HS-5 (cell line): ENCODE measurements around the gene TSHZ3.

Experiments used
- DNase-seq: peaks from one replicate; pipeline ENCODE4 v3.0.0-alpha.2; 2012; ENCODE audit warnings: low read depth

TSHZ3 gene

GRCh38 chr19:31263328-31263727 is 85.9 kb downstream of the TSHZ3 start:
- DNase-seq: no peak

- no peak for DNase-seq
These were observed 86.5 kb downstream of the TSHZ3 start for GRCh38 chr19:31262725-31263191.

- no peak for DNase-seq
These were observed 87.5 kb downstream of the TSHZ3 start for GRCh38 chr19:31261603-31262212.

GRCh38 chr19:31261019-31261602 is 88.1 kb downstream of the TSHZ3 start:
- DNase-seq: no peak

- DNase-seq: no peak
These were observed 88.9 kb downstream of the TSHZ3 start for GRCh38 chr19:31260171-31260933.

GRCh38 chr19:31258211-31259052 is 90.8 kb downstream of the TSHZ3 start:
- no peak for DNase-seq

- no peak for DNase-seq
These were observed 91.7 kb downstream of the TSHZ3 start for GRCh38 chr19:31257426-31258130.

GRCh38 chr19:31257025-31257424 is 92.2 kb downstream of the TSHZ3 start:
- DNase-seq: no peak

GRCh38 chr19:31256593-31256960 is 92.7 kb downstream of the TSHZ3 start:
- no peak for DNase-seq

GRCh38 chr19:31255831-31256592 is 93.2 kb downstream of the TSHZ3 start:
- DNase-seq: no peak

GRCh38 chr19:31255174-31255799 is 93.9 kb downstream of the TSHZ3 start:
- DNase-seq: no peak

- no peak for DNase-seq
These were observed 94.6 kb downstream of the TSHZ3 start for GRCh38 chr19:31254611-31255010.

GRCh38 chr19:31254180-31254551 is 95.1 kb downstream of the TSHZ3 start:
- no peak for DNase-seq

- no peak for DNase-seq
These were observed 95.6 kb downstream of the TSHZ3 start for GRCh38 chr19:31253526-31254179.

- no peak for DNase-seq
These were observed 96.8 kb downstream of the TSHZ3 start for GRCh38 chr19:31252441-31252840.

GRCh38 chr19:31249217-31249616 is 100.0 kb downstream of the TSHZ3 start:
- no peak for DNase-seq

GRCh38 chr19:31235806-31236205 is 113.4 kb downstream of the TSHZ3 start:
- DNase-seq: no peak

GRCh38 chr19:31233295-31233800 is 115.9 kb downstream of the TSHZ3 start:
- DNase-seq: no peak

GRCh38 chr19:31232871-31233270 is 116.4 kb downstream of the TSHZ3 start:
- DNase-seq: peak; percentile 91

GRCh38 chr19:31232180-31232579 is 117.1 kb downstream of the TSHZ3 start:
- no peak for DNase-seq
